H9 (cell line): ENCODE results near the gene TET2. TPM values are rescaled to one million over a fixed set of nuclear protein-coding genes. Genes with fewer than 3 reads are reported as not detected.

Source experiments
- DNase-seq: peaks from one replicate; pipeline ENCODE4 v3.0.0-alpha.2; 2017
- H2AFZ ChIP-seq: one replicate; pipeline ENCODE4 v1.6.1; 2013; ENCODE audit warnings: mild to moderate bottlenecking, low read length, control low read depth, moderate library complexity
- H2AK5ac ChIP-seq: 2 replicates; pipeline ENCODE4 v1.6.1; 2013; ENCODE audit warnings: low read length, control low read depth, mixed read lengths; ENCODE audit not compliant: insufficient read length
- H2BK120ac ChIP-seq: one replicate; pipeline ENCODE4 v1.6.1; 2013; ENCODE audit warnings: low read depth, mild to moderate bottlenecking, low read length, control low read depth, inconsistent platforms; ENCODE audit not compliant: poor library complexity, severe bottlenecking
- H2BK12ac ChIP-seq: 2 replicates; pipeline ENCODE4 v1.6.1; 2013; ENCODE audit warnings: low read length, control low read depth, mixed read lengths, low read depth; ENCODE audit not compliant: insufficient read length
- H2BK15ac ChIP-seq: 2 replicates; pipeline ENCODE4 v1.6.1; 2013; ENCODE audit warnings: low read depth, low read length, control low read depth
- H2BK20ac ChIP-seq: one replicate; pipeline ENCODE4 v1.6.1; 2013; ENCODE audit warnings: low read depth, mild to moderate bottlenecking, low read length, control low read depth, inconsistent platforms; ENCODE audit not compliant: poor library complexity, severe bottlenecking
- H2BK5ac ChIP-seq: 2 replicates; pipeline ENCODE4 v1.6.1; 2013; ENCODE audit warnings: low read length, control low read depth, mixed read lengths; ENCODE audit not compliant: insufficient read length
- H3K14ac ChIP-seq: 2 replicates; pipeline ENCODE4 v1.6.1; 2013; ENCODE audit warnings: low read length, control low read depth; ENCODE audit not compliant: insufficient read depth
- H3K18ac ChIP-seq: 2 replicates; pipeline ENCODE4 v1.6.1; 2013; ENCODE audit warnings: low read depth, mild to moderate bottlenecking, mixed read lengths, low read length, control low read depth; ENCODE audit not compliant: insufficient read length
- H3K23ac ChIP-seq: 2 replicates; pipeline ENCODE4 v1.6.1; 2013; ENCODE audit warnings: low read length, control low read depth, mixed read lengths, low read depth; ENCODE audit not compliant: insufficient read length
- H3K23me2 ChIP-seq: 2 replicates; pipeline ENCODE4 v1.6.1; 2013; ENCODE audit warnings: low read depth, mild to moderate bottlenecking, mixed read lengths, low read length, control low read depth; ENCODE audit not compliant: insufficient read length, poor library complexity, severe bottlenecking
- H3K27ac ChIP-seq: 2 replicates; pipeline ENCODE4 v1.5.1; 2013; ENCODE audit warnings: low read length, control low read depth, mixed read lengths, low read depth; ENCODE audit not compliant: insufficient read length
- H3K27me3 ChIP-seq: 2 replicates; pipeline ENCODE4 v1.6.1; 2013; ENCODE audit warnings: low read length, control low read depth, inconsistent platforms; ENCODE audit not compliant: insufficient read depth
- H3K4ac ChIP-seq: 2 replicates; pipeline ENCODE4 v1.6.1; 2013; ENCODE audit warnings: low read depth, mild to moderate bottlenecking, control low read depth, inconsistent platforms, low read length, moderate library complexity
- H3K4me1 ChIP-seq: 2 replicates; pipeline ENCODE4 v1.6.1; 2013; ENCODE audit warnings: low read length, control low read depth, inconsistent platforms; ENCODE audit not compliant: insufficient read depth
- H3K4me2 ChIP-seq: 2 replicates; pipeline ENCODE4 v1.6.1; 2013; ENCODE audit warnings: low read length, control low read depth, mixed read lengths; ENCODE audit not compliant: insufficient read length, insufficient read depth
- H3K56ac ChIP-seq: 2 replicates; pipeline ENCODE4 v1.6.1; 2013; ENCODE audit warnings: low read depth, mild to moderate bottlenecking, mixed read lengths, low read length, control low read depth; ENCODE audit not compliant: insufficient read length
- H3K79me1 ChIP-seq: 2 replicates; pipeline ENCODE4 v1.6.1; 2013; ENCODE audit warnings: low read depth, mild to moderate bottlenecking, moderate library complexity, low read length, control low read depth, inconsistent platforms; ENCODE audit not compliant: insufficient read depth, poor library complexity, severe bottlenecking
- H3K79me2 ChIP-seq: 2 replicates; pipeline ENCODE4 v1.6.1; 2013; ENCODE audit warnings: low read length, control low read depth, inconsistent platforms; ENCODE audit not compliant: insufficient read depth
- H3K9ac ChIP-seq: 2 replicates; pipeline ENCODE4 v1.6.1; 2013; ENCODE audit warnings: low read length, control low read depth, mixed read lengths; ENCODE audit not compliant: insufficient read length; ENCODE audit errors: extremely low read depth
- H3K9me3 ChIP-seq: one replicate; pipeline ENCODE4 v1.6.1; 2013; ENCODE audit warnings: low read depth, low read length, inconsistent platforms; ENCODE audit not compliant: control insufficient read depth
- H3T11ph ChIP-seq: one replicate; pipeline ENCODE4 v1.6.1; 2013; ENCODE audit warnings: mild to moderate bottlenecking, low read length, control low read depth, inconsistent platforms
- H4K20me1 ChIP-seq: one replicate; pipeline ENCODE4 v1.6.1; 2013; ENCODE audit not compliant: control insufficient read depth, insufficient read length, insufficient read depth
- H4K5ac ChIP-seq: 2 replicates; pipeline ENCODE4 v1.6.1; 2013; ENCODE audit warnings: low read depth, mild to moderate bottlenecking, mixed read lengths, low read length, control low read depth; ENCODE audit not compliant: insufficient read length
- H4K8ac ChIP-seq: replicated peaks from 2 replicates; pipeline ENCODE4 v1.6.1; 2013; ENCODE audit warnings: low read length, control low read depth, mixed read lengths, low read depth; ENCODE audit not compliant: insufficient read length
- H4K91ac ChIP-seq: 2 replicates; pipeline ENCODE4 v1.6.1; 2013; ENCODE audit warnings: low read depth, mild to moderate bottlenecking, moderate library complexity, mixed read lengths, low read length, control low read depth; ENCODE audit not compliant: insufficient read length
- H3K27ac Mint-ChIP-seq, 3 experiments: 2 replicates in 2 of 3; 3 replicates in 1 of 3; pipeline ENCODE4 v1.8.0; 2020 to 2021; ENCODE audit warnings: mixed read lengths in 3 of 3, mild to moderate bottlenecking in 1 of 3, moderate library complexity in 1 of 3
- H3K27me3 Mint-ChIP-seq: 2 replicates; pipeline ENCODE4 v1.8.0; 2021; ENCODE audit warnings: low read depth, mild to moderate bottlenecking, moderate library complexity, mixed read lengths
- H3K36me3 Mint-ChIP-seq, 3 experiments: 2 replicates in 2 of 3; 3 replicates in 1 of 3; pipeline ENCODE4 v1.8.0; 2020 to 2021; ENCODE audit warnings: low read depth in 3 of 3, mixed read lengths in 3 of 3; ENCODE audit not compliant: insufficient read depth in 1 of 3
- H3K4me1 Mint-ChIP-seq, 2 experiments: 2 replicates each; pipeline ENCODE4 v1.8.0; 2020; ENCODE audit warnings: mixed read lengths in 2 of 2
- H3K4me3 Mint-ChIP-seq, 2 experiments: 2 replicates in 1 of 2; 3 replicates in 1 of 2; pipeline ENCODE4 v1.8.0; 2020 to 2021; ENCODE audit warnings: mild to moderate bottlenecking in 2 of 2, mixed read lengths in 2 of 2, moderate library complexity in 1 of 2
- H3K9me3 Mint-ChIP-seq, 2 experiments: 2 replicates in 1 of 2; 3 replicates in 1 of 2; pipeline ENCODE4 v1.8.0; 2020; ENCODE audit warnings: mild to moderate bottlenecking in 2 of 2, mixed read lengths in 2 of 2, moderate library complexity in 1 of 2
- total RNA-seq: library from RNA; stranded (reverse); gene quantifications from 2 replicates; pipeline ENCODE4 v1.2.1, GENCODE V29; 2021
- TF ChIP-seq, protein P1 (sequence below): fragments of 200-600 bp; sonication (generic); conservative IDR thresholded peaks from 3 replicates; pipeline ENCODE4 v1.8.0; 2021; ENCODE audit warnings: antibody characterized with exemption, mild to moderate bottlenecking

The TET2 gene
- total RNA-seq, 1 experiment from 2014 or later = 3.1 TPM

- Mint-ChIP-seq H3K4me1 (peaks cover 5 to 6% of the 10 kb centered on the region in 2 experiments), H3K27ac (no peak overlapping the region), H3K27me3 (peaks cover 7% of the 10 kb centered on the region), H3K9me3 (no peaks in the 10 kb centered on the region), H3K36me3 (no peaks in the 10 kb centered on the region), H3K4me3 (no peak overlapping the region)
- no peaks in the 10 kb centered on the region for H4K20me1 ChIP-seq
- no peak overlapping the region for H3K56ac ChIP-seq
- TF ChIP-seq, protein P1, sequence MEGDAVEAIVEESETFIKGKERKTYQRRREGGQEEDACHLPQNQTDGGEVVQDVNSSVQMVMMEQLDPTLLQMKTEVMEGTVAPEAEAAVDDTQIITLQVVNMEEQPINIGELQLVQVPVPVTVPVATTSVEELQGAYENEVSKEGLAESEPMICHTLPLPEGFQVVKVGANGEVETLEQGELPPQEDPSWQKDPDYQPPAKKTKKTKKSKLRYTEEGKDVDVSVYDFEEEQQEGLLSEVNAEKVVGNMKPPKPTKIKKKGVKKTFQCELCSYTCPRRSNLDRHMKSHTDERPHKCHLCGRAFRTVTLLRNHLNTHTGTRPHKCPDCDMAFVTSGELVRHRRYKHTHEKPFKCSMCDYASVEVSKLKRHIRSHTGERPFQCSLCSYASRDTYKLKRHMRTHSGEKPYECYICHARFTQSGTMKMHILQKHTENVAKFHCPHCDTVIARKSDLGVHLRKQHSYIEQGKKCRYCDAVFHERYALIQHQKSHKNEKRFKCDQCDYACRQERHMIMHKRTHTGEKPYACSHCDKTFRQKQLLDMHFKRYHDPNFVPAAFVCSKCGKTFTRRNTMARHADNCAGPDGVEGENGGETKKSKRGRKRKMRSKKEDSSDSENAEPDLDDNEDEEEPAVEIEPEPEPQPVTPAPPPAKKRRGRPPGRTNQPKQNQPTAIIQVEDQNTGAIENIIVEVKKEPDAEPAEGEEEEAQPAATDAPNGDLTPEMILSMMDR = no peak
- no peaks in the 10 kb centered on the region for H3K79me1 ChIP-seq
- H3K27me3 ChIP-seq = no peaks in the 10 kb centered on the region
- no peak overlapping the region for H3K14ac ChIP-seq
- H3K27ac ChIP-seq = no peak overlapping the region
- H3T11ph ChIP-seq = no peak overlapping the region
- no peak overlapping the region for H2AFZ ChIP-seq
- no peak overlapping the region for H4K8ac ChIP-seq
- H3K4me1 ChIP-seq = no peaks in the 10 kb centered on the region
- no peak overlapping the region for H3K18ac ChIP-seq
- no peak overlapping the region for H2BK120ac ChIP-seq
- H3K4ac ChIP-seq = no peak overlapping the region
- no peak overlapping the region for H2AK5ac ChIP-seq
- no peak overlapping the region for H2BK12ac ChIP-seq
- no peak overlapping the region for H3K9ac ChIP-seq
- no peak overlapping the region for H2BK5ac ChIP-seq
- no peaks in the 10 kb centered on the region for H3K9me3 ChIP-seq
- no peak overlapping the region for H4K5ac ChIP-seq
- H3K23me2 ChIP-seq = no peaks in the 10 kb centered on the region
- no peak overlapping the region for H3K4me2 ChIP-seq
- no peak overlapping the region for H2BK20ac ChIP-seq
- no peak overlapping the region for H4K91ac ChIP-seq
- H3K79me2 ChIP-seq = no peaks in the 10 kb centered on the region
- no peak overlapping the region for H2BK15ac ChIP-seq
- H3K23ac ChIP-seq = no peak overlapping the region
- no peak for DNase-seq
Observed at GRCh38 chr4:105119356-105119755, 27.3 kb upstream of the TET2 start.
